BLaER1 treated with 17β-estradiol and CSF1 and Interleukin-3, amounts not matched to agents 10 nM and 100 nM (cell line): ENCODE measurements around the gene DPYSL5.
"Not testable (repeated sequence)": the region's sequence is repeated elsewhere in the genome, so short reads cannot be mapped to it uniquely, and the experiment has no call there.

Experiments
- H3K27ac ChIP-seq, 11 experiments: shearing (Covaris generic); formaldehyde crosslinking; 2 replicates each; pipeline ENCODE4 v1.8.1; 2022
- H3K27me3 ChIP-seq, 11 experiments: shearing (Covaris generic); formaldehyde crosslinking; 2 replicates each; pipeline ENCODE4 v1.8.1; 2022
- H3K36me3 ChIP-seq, 11 experiments: shearing (Covaris generic); formaldehyde crosslinking; 2 replicates each; pipeline ENCODE4 v1.8.1; 2022
- H3K4me1 ChIP-seq, 10 experiments: shearing (Covaris generic); formaldehyde crosslinking; 2 replicates each; pipeline ENCODE4 v1.8.1; 2022
- H3K4me2 ChIP-seq, 11 experiments: shearing (Covaris generic); formaldehyde crosslinking; 2 replicates each; pipeline ENCODE4 v1.8.1; 2022
- H3K4me3 ChIP-seq, 10 experiments: shearing (Covaris generic); formaldehyde crosslinking; 2 replicates each; pipeline ENCODE4 v1.8.1; 2022
- H3K9ac ChIP-seq, 11 experiments: shearing (Covaris generic); formaldehyde crosslinking; 2 replicates each; pipeline ENCODE4 v1.8.1; 2022
- H3K9me3 ChIP-seq, 11 experiments: shearing (Covaris generic); formaldehyde crosslinking; replicated peaks in 1 of 11; 2 replicates each; pipeline ENCODE4 v1.8.1; 2022
- H4K20me1 ChIP-seq, 11 experiments: shearing (Covaris generic); formaldehyde crosslinking; 2 replicates each; pipeline ENCODE4 v1.8.1; 2022
- Cebpa-rat ChIP-seq, 11 experiments: shearing (Covaris generic); IDR thresholded peaks; 2 replicates each; pipeline ENCODE4 v1.8.1; 2022

The DPYSL5 gene

GRCh38 chr2:26876260-26876659 lies 28.3 kb downstream of the DPYSL5 start:
- Histone ChIP-seq H3K9me3 (no peaks in the 10 kb centered on the region), H3K4me2 (no peak overlapping the region), H3K27me3 (no peaks in the 10 kb centered on the region), H3K27ac (no peak overlapping the region), H4K20me1 (no peaks in the 10 kb centered on the region), H3K9ac (no peak overlapping the region), H3K36me3 (no peaks in the 10 kb centered on the region), H3K4me3 (no peak overlapping the region), H3K4me1 (no peaks in the 10 kb centered on the region)
- TF ChIP-seq Cebpa-rat (IDR thresholded peaks at IDR 0.05), result no peak

GRCh38 chr2:26877276-26877675 lies 29.3 kb downstream of the DPYSL5 start:
- no peak overlapping the region for H3K4me3 ChIP-seq
- no peaks in the 10 kb centered on the region for H3K9me3 ChIP-seq
- TF ChIP-seq Cebpa-rat (IDR thresholded peaks at IDR 0.05), result no peak
- H3K4me1 ChIP-seq, result no peaks in the 10 kb centered on the region
- H3K27ac ChIP-seq, result no peak overlapping the region
- no peaks in the 10 kb centered on the region for H4K20me1 ChIP-seq
- H3K9ac ChIP-seq, result no peak overlapping the region
- H3K27me3 ChIP-seq, result no peaks in the 10 kb centered on the region
- no peak overlapping the region for H3K4me2 ChIP-seq
- H3K36me3 ChIP-seq, result no peaks in the 10 kb centered on the region

GRCh38 chr2:26880161-26880560 lies 32.2 kb downstream of the DPYSL5 start:
- Histone ChIP-seq H3K36me3 (no peaks in the 10 kb centered on the region), H3K9me3 (no peaks in the 10 kb centered on the region), H3K4me3 (no peak overlapping the region), H3K4me2 (no peak overlapping the region), H3K9ac (no peak overlapping the region), H3K27me3 (no peaks in the 10 kb centered on the region), H3K27ac (no peak overlapping the region), H4K20me1 (no peaks in the 10 kb centered on the region), H3K4me1 (no peaks in the 10 kb centered on the region)
- no peak for TF ChIP-seq Cebpa-rat (IDR thresholded peaks at IDR 0.05)

GRCh38 chr2:26880910-26881435 lies 33.0 kb downstream of the DPYSL5 start:
- H4K20me1 ChIP-seq, result no peaks in the 10 kb centered on the region
- no peak overlapping the region for H3K4me2 ChIP-seq
- no peak for TF ChIP-seq Cebpa-rat (IDR thresholded peaks at IDR 0.05)
- no peaks in the 10 kb centered on the region for H3K36me3 ChIP-seq
- H3K4me3 ChIP-seq, result no peak overlapping the region
- H3K4me1 ChIP-seq, result no peaks in the 10 kb centered on the region
- no peak overlapping the region for H3K27ac ChIP-seq
- no peak overlapping the region for H3K9ac ChIP-seq
- H3K9me3 ChIP-seq, result no peaks in the 10 kb centered on the region
- H3K27me3 ChIP-seq, result no peaks in the 10 kb centered on the region

- not testable (repeated sequence) for H3K4me3 ChIP-seq, H3K4me2 ChIP-seq, H3K9me3 ChIP-seq, H3K27ac ChIP-seq, H3K27me3 ChIP-seq, H3K9ac ChIP-seq, H4K20me1 ChIP-seq, H3K4me1 ChIP-seq, H3K36me3 ChIP-seq
Observed at GRCh38 chr2:26882220-26882619, 34.3 kb downstream of the DPYSL5 start.

GRCh38 chr2:26883956-26884355 lies 36.0 kb downstream of the DPYSL5 start:
- no peak overlapping the region for H3K4me2 ChIP-seq
- 0 out of 22 replicates have a peak, but pooled peaks cover 0 to 4% (median 0%) of the 10 kb centered on the region in 11 experiments for H4K20me1 ChIP-seq
- H3K4me3 ChIP-seq, result no peak overlapping the region
- H3K4me1 ChIP-seq, result peaks cover 12 to 19% (median 15%) of the 10 kb centered on the region in 10 experiments
- no peak overlapping the region for H3K27ac ChIP-seq
- H3K36me3 ChIP-seq, result no peaks in the 10 kb centered on the region
- H3K9me3 ChIP-seq, result no peaks in the 10 kb centered on the region
- no peaks in the 10 kb centered on the region for H3K27me3 ChIP-seq
- no peak for TF ChIP-seq Cebpa-rat (IDR thresholded peaks at IDR 0.05)
- no peak overlapping the region for H3K9ac ChIP-seq

GRCh38 chr2:26884486-26884885 lies 36.6 kb downstream of the DPYSL5 start:
- Histone ChIP-seq H3K4me3 (no peak overlapping the region), H3K27ac (no peak overlapping the region), H3K27me3 (no peaks in the 10 kb centered on the region), H4K20me1 (0 out of 22 replicates have a peak, but pooled peaks cover 0 to 4% (median 0%) of the 10 kb centered on the region in 11 experiments), H3K36me3 (no peaks in the 10 kb centered on the region), H3K9ac (no peak overlapping the region), H3K4me2 (no peak overlapping the region), H3K9me3 (no peaks in the 10 kb centered on the region), H3K4me1 (peaks cover 12 to 19% (median 15%) of the 10 kb centered on the region in 10 experiments)
- TF ChIP-seq Cebpa-rat (IDR thresholded peaks at IDR 0.05), result no peak

GRCh38 chr2:26885651-26886329 lies 37.9 kb downstream of the DPYSL5 start:
- Histone ChIP-seq H3K9me3 (no peaks in the 10 kb centered on the region), H3K4me2 (no peak overlapping the region), H3K4me1 (peaks cover 12 to 19% (median 15%) of the 10 kb centered on the region in 10 experiments), H3K4me3 (no peak overlapping the region), H3K36me3 (no peaks in the 10 kb centered on the region), H3K27ac (no peak overlapping the region), H3K9ac (no peak overlapping the region), H4K20me1 (0 out of 22 replicates have a peak, but pooled peaks cover 0 to 4% (median 0%) of the 10 kb centered on the region in 11 experiments), H3K27me3 (no peaks in the 10 kb centered on the region)
- TF ChIP-seq Cebpa-rat (IDR thresholded peaks at IDR 0.05), result no peak

- Histone ChIP-seq H3K27ac (peak overlapping the region in 3 of 11 experiments; percentile 5 to 57 (median 37); a peak in 4 of 22 replicates), H3K36me3 (no peaks in the 10 kb centered on the region), H3K4me3 (no peak overlapping the region), H3K9ac (no peak overlapping the region), H3K27me3 (no peaks in the 10 kb centered on the region), H4K20me1 (0 out of 22 replicates have a peak, but pooled peaks cover 0 to 4% (median 0%) of the 10 kb centered on the region in 11 experiments), H3K9me3 (no peaks in the 10 kb centered on the region), H3K4me1 (peaks cover 12 to 19% (median 15%) of the 10 kb centered on the region in 10 experiments), H3K4me2 (peak overlapping the region; percentile 50 to 85 (median 63); a peak in 20 of 22 replicates)
- TF ChIP-seq Cebpa-rat (IDR thresholded peaks at IDR 0.05), result no peak
Observed at GRCh38 chr2:26886736-26887135, 38.8 kb downstream of the DPYSL5 start.

GRCh38 chr2:26887151-26887550 lies 39.2 kb downstream of the DPYSL5 start:
- TF ChIP-seq Cebpa-rat (IDR thresholded peaks at IDR 0.05), result no peak
- peak overlapping the region; percentile 50 to 85 (median 63) for H3K4me2 ChIP-seq

More at GRCh38 chr2:26887151-26887550, 39.2 kb downstream of the DPYSL5 start:
- 0 out of 22 replicates have a peak, but pooled peaks cover 0 to 4% (median 0%) of the 10 kb centered on the region in 11 experiments for H4K20me1 ChIP-seq
- H3K4me1 ChIP-seq, result peaks cover 12 to 19% (median 15%) of the 10 kb centered on the region in 10 experiments
- no peaks in the 10 kb centered on the region for H3K9me3 ChIP-seq
- no peak overlapping the region for H3K4me3 ChIP-seq
- no peaks in the 10 kb centered on the region for H3K36me3 ChIP-seq
- no peak overlapping the region for H3K9ac ChIP-seq
- H3K27ac ChIP-seq, result peak overlapping the region in 3 of 11 experiments; percentile 1 to 40 (median 10); a peak in 6 of 22 replicates
- H3K27me3 ChIP-seq, result no peaks in the 10 kb centered on the region
